ENCODE results near the gene HOXA5.

Gene HOXA5

GRCh38 chr7:27170426-27171324, 27.2 kb upstream of the HOXA5 start:
- no peak for DNase-seq

- no peak for DNase-seq
Measured at GRCh38 chr7:27169658-27170425, 26.4 kb upstream of the HOXA5 start.

GRCh38 chr7:27168265-27168947, 24.9 kb upstream of the HOXA5 start:
- DNase-seq: no peak

- no peak for DNase-seq
Measured at GRCh38 chr7:27167916-27168264, 24.4 kb upstream of the HOXA5 start.

GRCh38 chr7:27166531-27167505, 23.3 kb upstream of the HOXA5 start:
- DNase-seq: no peak

GRCh38 chr7:27165996-27166530, 22.6 kb upstream of the HOXA5 start:
- no peak for DNase-seq

GRCh38 chr7:27165089-27165995, 21.9 kb upstream of the HOXA5 start, which contains the start of gene HOXA9:
TSS of gene HOXA9 (minus strand) at chr7:27165537. CDS start at chr7:27165457, 80 bp downstream.
- no peak for DNase-seq

GRCh38 chr7:27164367-27165088, 21.0 kb upstream of the HOXA5 start:
- DNase-seq: no peak

GRCh38 chr7:27164045-27164366, 20.5 kb upstream of the HOXA5 start:
- DNase-seq: no peak

- DNase-seq: no peak
Measured at GRCh38 chr7:27163288-27164044, 20.0 kb upstream of the HOXA5 start.

GRCh38 chr7:27162561-27163287, 19.2 kb upstream of the HOXA5 start:
- DNase-seq: no peak

GRCh38 chr7:27161721-27162560, 18.5 kb upstream of the HOXA5 start:
- DNase-seq: no peak

GRCh38 chr7:27161214-27161720, 17.8 kb upstream of the HOXA5 start:
- no peak for DNase-seq

- peak; percentile 90 for DNase-seq
Measured at GRCh38 chr7:27160546-27161213, 17.2 kb upstream of the HOXA5 start.

- no peak for DNase-seq
Measured at GRCh38 chr7:27160145-27160545, 16.7 kb upstream of the HOXA5 start.

- DNase-seq: no peak
Measured at GRCh38 chr7:27159266-27160144, 16.0 kb upstream of the HOXA5 start.

Measured in stimulated activated CD4-positive, alpha-beta T cell treated with anti-CD3 and anti-CD28 coated beads, Interleukin-12 subunit alpha, Interleukin-12 subunit beta, amount 100 ng/mL, for 4 hours (primary cell).